GM19193 (cell line): ENCODE results near the gene FAU.

Experiments
- POLR2A ChIP-seq: IDR thresholded peaks from 4 replicates; pipeline ENCODE4 v1.6.1; 2011; ENCODE audit not compliant: insufficient read depth, insufficient read length; ENCODE audit errors: extremely low read depth

The FAU gene

GRCh38 chr11:65150509-65151299, 28.8 kb upstream of the FAU start:
- TF ChIP-seq POLR2A: no peak

- no peak for TF ChIP-seq POLR2A
Observed at GRCh38 chr11:65148657-65149056, 26.7 kb upstream of the FAU start.

- TF ChIP-seq POLR2A: no peak
Observed at GRCh38 chr11:65147352-65148075, 25.6 kb upstream of the FAU start.

GRCh38 chr11:65141896-65142494, 20.1 kb upstream of the FAU start:
- TF ChIP-seq POLR2A: no peak

- TF ChIP-seq POLR2A: no peak
Observed at GRCh38 chr11:65136515-65137096, 14.7 kb upstream of the FAU start.

GRCh38 chr11:65135633-65136145, 13.8 kb upstream of the FAU start:
- TF ChIP-seq POLR2A: no peak

- TF ChIP-seq POLR2A: peak; percentile 55
Observed at GRCh38 chr11:65134952-65135632, 13.2 kb upstream of the FAU start.

GRCh38 chr11:65134240-65134951, 12.5 kb upstream of the FAU start, which contains the start of gene SYVN1:
SYVN1 (minus strand) TSS chr11:65134519; CDS start chr11:65133601, 918 bp downstream.
- TF ChIP-seq POLR2A: peak; percentile 93

- TF ChIP-seq POLR2A: no peak
Observed at GRCh38 chr11:65133724-65134123, 11.8 kb upstream of the FAU start.

- peak; percentile 64 for TF ChIP-seq POLR2A
Observed at GRCh38 chr11:65132988-65133700, 11.2 kb upstream of the FAU start.

- peak; percentile 78 for TF ChIP-seq POLR2A
Observed at GRCh38 chr11:65132238-65132987, 10.5 kb upstream of the FAU start.

- no peak for TF ChIP-seq POLR2A
Observed at GRCh38 chr11:65131895-65132237, 9.9 kb upstream of the FAU start.

GRCh38 chr11:65131417-65131776, 9.5 kb upstream of the FAU start:
- no peak for TF ChIP-seq POLR2A

- no peak for TF ChIP-seq POLR2A
Observed at GRCh38 chr11:65130631-65131416, 8.9 kb upstream of the FAU start.
